Liver (tissue), 9 donors: ENCODE measurements around the gene FSIP1. TPM values are rescaled to one million over a fixed set of nuclear protein-coding genes. Genes with fewer than 3 reads are reported as not detected.

Source experiments
- DNase-seq: peaks from one replicate; pipeline ENCODE4 v3.0.0-alpha.2; 2017; ENCODE audit warnings: low spot score
- H3K27ac ChIP-seq, 2 donors: one replicate each; pipeline ENCODE4 v1.7.0; 2013; ENCODE audit warnings: inconsistent platforms in 2 of 2, low read length in 2 of 2, control low read depth in 1 of 2, low read depth in 1 of 2, mild to moderate bottlenecking in 1 of 2
- H3K27me3 ChIP-seq, 4 donors: one replicate each; pipeline versions ENCODE4 v1.6.1 to v1.7.0; 2013; ENCODE audit warnings: low read length in 3 of 4, inconsistent platforms in 1 of 4, mild to moderate bottlenecking in 1 of 4, moderate library complexity in 1 of 4; ENCODE audit not compliant: control insufficient read depth in 4 of 4, insufficient read depth in 4 of 4
- H3K36me3 ChIP-seq, 4 donors: one replicate each; pipeline versions ENCODE4 v1.6.1 to v1.7.0; 2013; ENCODE audit warnings: low read length in 3 of 4, mild to moderate bottlenecking in 3 of 4, low read depth in 1 of 4, moderate library complexity in 1 of 4; ENCODE audit not compliant: control insufficient read depth in 4 of 4, insufficient read depth in 3 of 4
- H3K4me1 ChIP-seq, 4 donors: one replicate each; pipeline versions ENCODE4 v1.6.1 to v1.7.0; 2013; ENCODE audit warnings: low read length in 3 of 4, mild to moderate bottlenecking in 3 of 4, moderate library complexity in 1 of 4; ENCODE audit not compliant: control insufficient read depth in 4 of 4, insufficient read depth in 4 of 4
- H3K4me3 ChIP-seq, 3 donors: one replicate each; pipeline versions ENCODE4 v1.6.1 to v1.7.0; 2013; ENCODE audit warnings: low read length in 3 of 3, control low read depth in 1 of 3, low read depth in 1 of 3, mild to moderate bottlenecking in 1 of 3
- H3K9ac ChIP-seq, 2 donors: one replicate each; pipeline ENCODE4 v1.7.0; 2013; ENCODE audit warnings: low read length in 2 of 2, mild to moderate bottlenecking in 2 of 2, moderate library complexity in 2 of 2, control low read depth in 1 of 2, low read depth in 1 of 2
- H3K9me3 ChIP-seq, 4 donors: one replicate each; pipeline versions ENCODE4 v1.6.1 to v1.7.0; 2013; ENCODE audit warnings: low read length in 3 of 4; ENCODE audit not compliant: control insufficient read depth in 4 of 4
- EGR1 ChIP-seq, 2 donors: IDR thresholded peaks; 2 replicates each; pipeline ENCODE4 v1.6.1; 2016 to 2018; ENCODE audit warnings: antibody characterized with exemption in 2 of 2, low read depth in 2 of 2
- FOXA1 ChIP-seq: IDR thresholded peaks from 2 replicates; pipeline ENCODE4 v1.6.1; 2016; ENCODE audit warnings: antibody characterized with exemption
- FOXA2 ChIP-seq: IDR thresholded peaks from 2 replicates; pipeline ENCODE4 v1.6.1; 2016; ENCODE audit warnings: antibody characterized with exemption
- GABPA ChIP-seq, 2 donors: IDR thresholded peaks in 1 of 2; conservative IDR thresholded peaks in 1 of 2; 2 replicates each; pipeline ENCODE4 v1.6.1; 2016; ENCODE audit warnings: antibody characterized with exemption in 2 of 2, mild to moderate bottlenecking in 1 of 2, moderate library complexity in 1 of 2
- HNF4A ChIP-seq, 2 donors: conservative IDR thresholded peaks; 2 replicates each; pipeline ENCODE4 v1.6.1; 2016; ENCODE audit warnings: antibody characterized with exemption in 2 of 2, mild to moderate bottlenecking in 2 of 2
- HNF4G ChIP-seq: IDR thresholded peaks from 2 replicates; pipeline ENCODE4 v1.6.1; 2016; ENCODE audit warnings: antibody characterized with exemption
- JUND ChIP-seq, 2 donors: IDR thresholded peaks; 2 replicates each; pipeline ENCODE4 v1.6.1; 2016; ENCODE audit warnings: antibody characterized with exemption in 2 of 2
- NR2F2 ChIP-seq: IDR thresholded peaks from 2 replicates; pipeline ENCODE4 v1.6.1; 2016; ENCODE audit warnings: antibody characterized with exemption
- RXRA ChIP-seq, 2 donors: IDR thresholded peaks; 2 replicates each; pipeline ENCODE4 v1.6.1; 2017 to 2018; ENCODE audit warnings: antibody characterized with exemption in 2 of 2, mild to moderate bottlenecking in 1 of 2
- SP1 ChIP-seq: IDR thresholded peaks from 2 replicates; pipeline ENCODE4 v1.6.1; 2018; ENCODE audit warnings: antibody characterized with exemption, mild to moderate bottlenecking
- TAF1 ChIP-seq: conservative IDR thresholded peaks from 2 replicates; pipeline ENCODE4 v1.6.1; 2016; ENCODE audit warnings: antibody characterized with exemption, mild to moderate bottlenecking
- YY1 ChIP-seq: IDR thresholded peaks from 2 replicates; pipeline ENCODE4 v1.6.1; 2016; ENCODE audit warnings: antibody characterized with exemption, mild to moderate bottlenecking
- WGBS: extraction: QIAGEN DNeasy Blood & Tissue Kit; methylation state at CpG from one replicate; pipeline ENCODE4 v1.1.7; 2013; 5-methylcytosine and 5-hydroxymethylcytosine counted together
- polyA plus RNA-seq, 2 donors: library from polyadenylated mRNA; stranded (reverse) in 1 of 2; unstranded in 1 of 2; fragments of 200-250 nt in 1 of 2; fragments of >200 nt in 1 of 2; fragmentation: Nextera tagmentation in 1 of 2; extraction: Ambion mirVana in 1 of 2; gene quantifications; one replicate each; pipeline versions ENCODE4 v1.2.1 to v1.2.3, GENCODE V29; 2013 to 2015
- total RNA-seq, 2 donors: library from RNA; depleted of rRNA; stranded (reverse); fragments of >200 nt; gene quantifications; one replicate each; pipeline ENCODE4 v1.2.3, GENCODE V29; 2014
- TF ChIP-seq, protein P1 (sequence below): IDR thresholded peaks from 2 replicates; pipeline ENCODE4 v1.6.1; 2016; ENCODE audit warnings: antibody characterized with exemption
- TF ChIP-seq, protein P2 (sequence below): IDR thresholded peaks from 2 replicates; pipeline ENCODE4 v1.6.1; 2016; ENCODE audit warnings: antibody characterized with exemption
- TF ChIP-seq, protein P3 (sequence below): fragments of 150-350 bp; IDR thresholded peaks from 2 replicates; pipeline ENCODE4 v1.5.1; 2017; ENCODE audit warnings: improper control_type of control experiment, low read depth, low read length; ENCODE audit not compliant: missing input control
- donor health status: healthy.
- donor health status: healthy.
- donor health status: healthy.
- donor health status: healthy.
- donor health status: healthy.

Gene FSIP1
- total and polyA plus RNA-seq, 4 donors, result 0.05 to 0.29 (median 0.13) TPM

GRCh38 chr15:39704235-39704634 is 78.4 kb downstream of the FSIP1 start:
- Histone ChIP-seq H3K27ac (no peak overlapping the region), H3K9me3 (no peaks in the 10 kb centered on the region), H3K36me3 (no peaks in the 10 kb centered on the region), H3K4me3 (no peak overlapping the region), H3K27me3 (no peaks in the 10 kb centered on the region), H3K4me1 (no peaks in the 10 kb centered on the region), H3K9ac (no peak overlapping the region)
- no peak for DNase-seq
- WGBS, result 87% methylated on average over 5 of the region's 5 CpGs
- TF ChIP-seq JUND (IDR thresholded peaks at IDR 0.05) (no peak), HNF4A (conservative IDR thresholded peaks at IDR 0.05) (no peak), YY1 (no peak), GABPA (IDR thresholded peaks at IDR 0.05 in 1 of 2, conservative IDR thresholded peaks at IDR 0.05 in 1 of 2) (no peak), TAF1 (no peak), RXRA (IDR thresholded peaks at IDR 0.05) (no peak), SP1 (no peak), FOXA1 (no peak), HNF4G (no peak), NR2F2 (no peak)
- TF ChIP-seq, protein P1, sequence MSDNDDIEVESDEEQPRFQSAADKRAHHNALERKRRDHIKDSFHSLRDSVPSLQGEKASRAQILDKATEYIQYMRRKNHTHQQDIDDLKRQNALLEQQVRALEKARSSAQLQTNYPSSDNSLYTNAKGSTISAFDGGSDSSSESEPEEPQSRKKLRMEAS, result no peak

DNA sequence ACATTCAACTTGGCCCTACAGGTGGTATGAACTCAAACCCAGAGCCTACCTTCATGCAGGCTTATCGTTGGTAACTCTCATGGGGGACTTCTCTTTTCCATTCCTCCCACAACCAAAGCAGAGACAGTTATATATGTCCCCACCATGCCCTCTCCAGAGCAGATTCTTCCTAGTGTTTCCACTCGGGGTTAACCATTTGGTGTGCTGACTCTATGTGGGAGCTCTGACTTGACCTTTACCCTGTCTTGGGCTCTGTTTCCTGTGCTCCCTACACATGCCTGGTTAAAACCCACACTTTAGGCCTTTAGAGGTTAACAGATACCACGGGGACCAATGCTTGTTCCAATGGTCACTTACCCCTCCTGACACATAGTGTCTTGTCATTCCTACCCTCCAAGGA is 80.7 kb downstream of the FSIP1 start:
- WGBS, result 90% methylated on average over 3 of the region's 3 CpGs
- Histone ChIP-seq H3K36me3 (no peaks in the 10 kb centered on the region), H3K4me1 (no peaks in the 10 kb centered on the region), H3K9ac (no peak overlapping the region), H3K9me3 (no peaks in the 10 kb centered on the region), H3K4me3 (no peak overlapping the region), H3K27me3 (no peaks in the 10 kb centered on the region), H3K27ac (no peak overlapping the region)
- DNase-seq, result no peak
- TF ChIP-seq RXRA (IDR thresholded peaks at IDR 0.05), result no peak
- no peak for TF ChIP-seq SP1
- no peak for TF ChIP-seq TAF1
- TF ChIP-seq, protein P1, result no peak
- no peak for TF ChIP-seq GABPA (IDR thresholded peaks at IDR 0.05 in 1 of 2, conservative IDR thresholded peaks at IDR 0.05 in 1 of 2)
- no peak for TF ChIP-seq JUND (IDR thresholded peaks at IDR 0.05)
- no peak for TF ChIP-seq FOXA2
- TF ChIP-seq FOXA1, result no peak
- TF ChIP-seq, protein P2, sequence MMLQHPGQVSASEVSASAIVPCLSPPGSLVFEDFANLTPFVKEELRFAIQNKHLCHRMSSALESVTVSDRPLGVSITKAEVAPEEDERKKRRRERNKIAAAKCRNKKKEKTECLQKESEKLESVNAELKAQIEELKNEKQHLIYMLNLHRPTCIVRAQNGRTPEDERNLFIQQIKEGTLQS, result no peak

GRCh38 chr15:39700375-39700700 is 82.3 kb downstream of the FSIP1 start:
- DNase-seq, result no peak
- WGBS, result 96% methylated on average over 1 of the region's 1 CpG
- no peak overlapping the region for H3K9ac ChIP-seq
- H3K27me3 ChIP-seq, result no peaks in the 10 kb centered on the region
- H3K36me3 ChIP-seq, result no peaks in the 10 kb centered on the region
- no peak overlapping the region for H3K4me3 ChIP-seq
- no peaks in the 10 kb centered on the region for H3K4me1 ChIP-seq
- H3K27ac ChIP-seq, result no peak overlapping the region
- no peaks in the 10 kb centered on the region for H3K9me3 ChIP-seq
- TF ChIP-seq SP1, result no peak

GRCh38 chr15:39699516-39700374 is 82.9 kb downstream of the FSIP1 start:
- no peaks in the 10 kb centered on the region for H3K4me1 ChIP-seq
- no peaks in the 10 kb centered on the region for H3K27me3 ChIP-seq
- WGBS, result 84% methylated on average over 3 of the region's 3 CpGs
- H3K27ac ChIP-seq, result no peak overlapping the region
- no peak overlapping the region for H3K4me3 ChIP-seq
- H3K36me3 ChIP-seq, result no peaks in the 10 kb centered on the region
- no peak overlapping the region for H3K9ac ChIP-seq
- no peaks in the 10 kb centered on the region for H3K9me3 ChIP-seq
- DNase-seq, result no peak
- TF ChIP-seq FOXA2, result no peak
- no peak for TF ChIP-seq YY1
- no peak for TF ChIP-seq HNF4A (conservative IDR thresholded peaks at IDR 0.05)
- TF ChIP-seq SP1, result no peak
- TF ChIP-seq, protein P1, result no peak
- TF ChIP-seq EGR1 (IDR thresholded peaks at IDR 0.05; ENCODE audit: low read depth in 2 of 2), result no peak
- TF ChIP-seq TAF1, result no peak
- no peak for TF ChIP-seq FOXA1
- TF ChIP-seq, protein P3, sequence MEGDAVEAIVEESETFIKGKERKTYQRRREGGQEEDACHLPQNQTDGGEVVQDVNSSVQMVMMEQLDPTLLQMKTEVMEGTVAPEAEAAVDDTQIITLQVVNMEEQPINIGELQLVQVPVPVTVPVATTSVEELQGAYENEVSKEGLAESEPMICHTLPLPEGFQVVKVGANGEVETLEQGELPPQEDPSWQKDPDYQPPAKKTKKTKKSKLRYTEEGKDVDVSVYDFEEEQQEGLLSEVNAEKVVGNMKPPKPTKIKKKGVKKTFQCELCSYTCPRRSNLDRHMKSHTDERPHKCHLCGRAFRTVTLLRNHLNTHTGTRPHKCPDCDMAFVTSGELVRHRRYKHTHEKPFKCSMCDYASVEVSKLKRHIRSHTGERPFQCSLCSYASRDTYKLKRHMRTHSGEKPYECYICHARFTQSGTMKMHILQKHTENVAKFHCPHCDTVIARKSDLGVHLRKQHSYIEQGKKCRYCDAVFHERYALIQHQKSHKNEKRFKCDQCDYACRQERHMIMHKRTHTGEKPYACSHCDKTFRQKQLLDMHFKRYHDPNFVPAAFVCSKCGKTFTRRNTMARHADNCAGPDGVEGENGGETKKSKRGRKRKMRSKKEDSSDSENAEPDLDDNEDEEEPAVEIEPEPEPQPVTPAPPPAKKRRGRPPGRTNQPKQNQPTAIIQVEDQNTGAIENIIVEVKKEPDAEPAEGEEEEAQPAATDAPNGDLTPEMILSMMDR, result no peak
- TF ChIP-seq RXRA (IDR thresholded peaks at IDR 0.05), result no peak
